Endothelial cell of umbilical vein (primary cell): ENCODE results near the gene MAPK8. TPM values are rescaled to one million over a fixed set of nuclear protein-coding genes. Genes with fewer than 3 reads are reported as not detected.

ENCODE experiments used
- BruUV-seq: library from RNA; stranded (reverse); fragments of 400-500 nt; replicated peaks from 2 replicates; lab custom pipeline; 2021; lab: Mats Ljungman, UMichigan
- CTCF ChIA-PET: fragments of 300-600, 350-600 bp; sonication (Branson Sonifier 250); formaldehyde crosslinking; loops from one replicate; lab custom pipeline; 2021; ENCODE audit warnings: antibody characterized with exemption, inconsistent platforms; lab: Charles Lee
- POLR2A ChIA-PET: fragments of 300-600, 350-600 bp; sonication (Branson Sonifier 250); formaldehyde crosslinking; loops from one replicate; lab custom pipeline; 2021; ENCODE audit warnings: antibody characterized with exemption, inconsistent platforms; lab: Charles Lee
- DNase-seq: peaks from one replicate; pipeline ENCODE4 v3.0.0-alpha.2; 2011; ENCODE audit warnings: low read depth, low spot score
- FAIRE-seq: peaks from 2 replicates; lab custom pipeline; 2011; peaks lifted over from hg19 to GRCh38; lab: Jason Lieb, UNC
- H2AFZ ChIP-seq: 2 replicates; pipeline ENCODE4 v1.6.0; 2012; ENCODE audit warnings: low read depth, low read length, control low read depth, inconsistent platforms
- H3K27ac ChIP-seq: 2 replicates; pipeline ENCODE4 v1.5.1; 2011; ENCODE audit warnings: low read depth, mild to moderate bottlenecking, control low read depth, low read length, moderate library complexity; ENCODE audit not compliant: insufficient read depth
- H3K27me3 ChIP-seq, 2 experiments: 2 replicates each; pipeline versions ENCODE4 v1.6.0 to v1.6.1; 2011; ENCODE audit warnings: low read length in 2 of 2, mixed read lengths in 1 of 2; ENCODE audit not compliant: control insufficient read depth in 2 of 2, insufficient read depth in 2 of 2
- H3K36me3 ChIP-seq, 2 experiments: 2 replicates in 1 of 2; 3 replicates in 1 of 2; pipeline ENCODE4 v1.5.1; 2011; ENCODE audit warnings: low read length in 2 of 2, mild to moderate bottlenecking in 1 of 2, moderate library complexity in 1 of 2; ENCODE audit not compliant: control insufficient read depth in 2 of 2, insufficient read depth in 2 of 2; ENCODE audit errors: extremely low read depth in 1 of 2
- H3K4me1 ChIP-seq: 3 replicates; pipeline ENCODE4 v1.5.1; 2011; ENCODE audit warnings: mild to moderate bottlenecking, low read length; ENCODE audit not compliant: control insufficient read depth, insufficient read depth; ENCODE audit errors: extremely low read depth
- H3K4me2 ChIP-seq: 2 replicates; pipeline ENCODE4 v1.6.1; 2011; ENCODE audit warnings: low read length, control low read depth, mixed read lengths; ENCODE audit not compliant: insufficient read depth
- H3K4me3 ChIP-seq, 3 experiments: fragments of 200-600 bp in 1 of 3; sonication (generic), shearing (Covaris generic) in 1 of 3; replicated peaks in 1 of 3; 2 replicates each; pipeline ENCODE4 v1.5.1; 2011 to 2016; ENCODE audit warnings: control low read depth in 3 of 3, low read length in 3 of 3, mild to moderate bottlenecking in 2 of 3, inconsistent platforms in 1 of 3, low read depth in 1 of 3, moderate library complexity in 1 of 3; ENCODE audit not compliant: insufficient read depth in 1 of 3
- H3K79me2 ChIP-seq: 2 replicates; pipeline ENCODE4 v1.6.0; 2012; ENCODE audit warnings: low read length, inconsistent platforms; ENCODE audit not compliant: control insufficient read depth, insufficient read depth
- H3K9ac ChIP-seq: replicated peaks from 2 replicates; pipeline ENCODE3; 2011; ENCODE audit warnings: low read length, control low read depth; ENCODE audit not compliant: insufficient read depth; ENCODE audit errors: extremely low read depth
- H3K9me1 ChIP-seq: replicated peaks from 3 replicates; pipeline ENCODE4 v1.6.0; 2011; ENCODE audit warnings: mild to moderate bottlenecking, low read length; ENCODE audit not compliant: control insufficient read depth, insufficient read depth; ENCODE audit errors: extremely low read depth
- H3K9me3 ChIP-seq: replicated peaks from 2 replicates; pipeline ENCODE4 v1.5.1; 2012; ENCODE audit warnings: low read length, inconsistent platforms; ENCODE audit not compliant: control insufficient read depth, insufficient read depth
- H4K20me1 ChIP-seq: replicated peaks from 2 replicates; pipeline ENCODE3; 2011; ENCODE audit warnings: mild to moderate bottlenecking, low read length; ENCODE audit not compliant: control insufficient read depth, insufficient read depth; ENCODE audit errors: extremely low read depth
- CTCF ChIP-seq, 2 donors: IDR thresholded peaks; 1 replicate in 1 of 2; 2 replicates in 1 of 2; pipeline ENCODE4 v1.5.1; 2011; ENCODE audit warnings: low read length in 2 of 2, mild to moderate bottlenecking in 2 of 2, moderate library complexity in 2 of 2, control low read depth in 1 of 2, inconsistent platforms in 1 of 2, low read depth in 1 of 2; ENCODE audit not compliant: insufficient read depth in 1 of 2; ENCODE audit errors: extremely low read depth in 1 of 2
- EZH2 ChIP-seq: IDR thresholded peaks from 2 replicates; pipeline ENCODE4 v1.6.1; 2012; ENCODE audit warnings: borderline replicate concordance, low read depth, mild to moderate bottlenecking, moderate library complexity, low read length, inconsistent platforms; ENCODE audit not compliant: severe bottlenecking
- FOS ChIP-seq: IDR thresholded peaks from 2 replicates; pipeline ENCODE4 v1.6.1; 2011; ENCODE audit warnings: mild to moderate bottlenecking, low read length, moderate library complexity, borderline replicate concordance; ENCODE audit not compliant: insufficient read depth
- GATA2 ChIP-seq: IDR thresholded peaks from 2 replicates; pipeline ENCODE4 v1.7.0; 2011; ENCODE audit warnings: low read depth, mild to moderate bottlenecking, moderate library complexity, mixed read lengths, low read length; ENCODE audit not compliant: insufficient read length, insufficient read depth
- JUN ChIP-seq: IDR thresholded peaks from 2 replicates; pipeline ENCODE4 v1.6.1; 2011; ENCODE audit warnings: borderline replicate concordance, low read depth; ENCODE audit not compliant: insufficient read length, insufficient read depth
- MAX ChIP-seq: IDR thresholded peaks from 2 replicates; pipeline ENCODE4 v1.6.1; 2011; ENCODE audit not compliant: insufficient read depth, insufficient read length
- MYC ChIP-seq: IDR thresholded peaks from one replicate; pipeline ENCODE4 v1.6.1; 2011; ENCODE audit warnings: mild to moderate bottlenecking, low read depth, low read length
- POLR2A ChIP-seq: IDR thresholded peaks from 2 replicates; pipeline ENCODE4 v1.6.1; 2012; ENCODE audit warnings: low read depth, mild to moderate bottlenecking, control low read depth, low read length
- POLR2AphosphoS5 ChIP-seq: IDR thresholded peaks from 2 replicates; pipeline ENCODE4 v1.6.1; 2012; ENCODE audit warnings: low read depth, mild to moderate bottlenecking, control low read depth, low read length, moderate library complexity; ENCODE audit not compliant: insufficient read depth
- dilution Hi-C: fragments of 300-500 bp; cut with MboI; formaldehyde crosslinking; loops from one replicate; pipeline ENCODE4 v1.15.0; 2019; ENCODE audit warnings: low sequenced_read_pairs; ENCODE audit not compliant: extremely low pct_ligation_motif_present
- intact Hi-C: fragments of 100-400 bp; cut with micrococcal nuclease; formaldehyde crosslinking; loops from one replicate; pipeline ENCODE4 v1.10.0; 2022
- polyA plus RNA-seq, 4 experiments: library from polyadenylated mRNA; depleted of rRNA in 3 of 4; stranded (reverse) in 3 of 4; unstranded in 1 of 4; fragments of >200 nt; gene quantifications; 2 replicates each; pipeline versions ENCODE4 v1.2.1 to v1.2.3, GENCODE V29; 2011 to 2012; ENCODE audit warnings: missing spikeins in 1 of 4
- total RNA-seq: library from RNA; stranded (reverse); gene quantifications from 2 replicates; pipeline ENCODE4 v1.2.3, GENCODE V29; 2021

MAPK8 gene
- total and polyA plus RNA-seq, 2 donors (not counting 3 experiments of a cell fraction or from before 2014, with no cell fraction given): 25.3 to 56.2 TPM

DNA sequence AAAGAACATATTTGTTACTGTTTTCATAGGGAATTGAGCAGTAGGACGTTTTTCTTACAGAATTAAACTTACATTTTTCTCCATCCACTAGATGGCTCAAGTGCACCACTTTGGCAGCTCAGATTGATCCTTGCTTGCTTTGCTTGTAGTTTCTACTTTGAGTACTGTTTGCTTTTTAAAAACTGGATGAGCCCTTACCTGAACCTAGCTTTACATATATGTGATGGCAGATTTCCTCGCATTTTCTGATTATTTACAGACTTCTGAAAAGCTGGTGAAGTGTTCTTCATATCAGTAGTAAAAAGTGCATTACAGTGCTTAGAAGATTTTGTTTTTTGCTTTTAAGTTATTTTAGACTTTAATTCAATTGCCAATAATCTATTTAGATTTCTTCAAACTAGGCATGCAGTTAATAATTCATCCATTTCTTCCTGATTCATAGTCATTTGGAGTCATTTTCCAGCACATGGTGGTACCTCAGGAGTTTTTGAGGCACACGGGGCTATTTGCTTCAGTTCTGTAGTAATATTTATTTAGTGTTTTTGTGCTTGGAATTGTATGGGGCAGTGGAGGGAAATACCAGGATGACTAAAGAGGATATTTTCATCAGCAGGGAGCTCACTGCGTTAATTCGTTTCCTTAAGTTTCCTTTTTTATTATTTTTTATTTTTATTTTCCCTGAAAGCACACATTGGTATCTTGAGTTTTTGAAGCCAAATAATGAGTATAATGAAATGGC, 57.3 kb downstream of the MAPK8 start:
- intact Hi-C loops: loop anchor here (1.0 to 10.0 kb wide), 10 partner anchors 37 to 1171 kb away; partner anchors contain the start of genes ERCC6 and MAPK8
- BruUV-seq: no TSS peak
- peak overlapping the region; percentile 77 for H3K27ac ChIP-seq
- H3K79me2 ChIP-seq: peaks cover 39% of the 10 kb centered on the region
- FAIRE-seq (peak; percentile 71), DNase-seq (peak; percentile 90)
- H3K27me3 ChIP-seq: no peaks in the 10 kb centered on the region
- peaks cover 41% of the 10 kb centered on the region for H3K4me1 ChIP-seq
- no peaks in the 10 kb centered on the region for H4K20me1 ChIP-seq
- dilution Hi-C loops: no loop called here
- CTCF ChIA-PET: interaction anchor here (0.6 to 7.1 kb wide), 52 partner anchors 8 to 801 kb away, joined by 3 to 327 read pairs (median 6); partner anchors contain the start of gene MAPK8
- H3K4me3 ChIP-seq: peak overlapping the region in 1 of 3 experiments; percentile 46
- POLR2A ChIA-PET: interaction anchor here (1.4 kb wide), 1 partner anchor 81 kb away, joined by 4 read pairs; no protein-coding TSS in a partner anchor
- peak overlapping the region; percentile 95 for H3K4me2 ChIP-seq
- H2AFZ ChIP-seq: no peak overlapping the region
- no peaks in the 10 kb centered on the region for H3K9me3 ChIP-seq
- no peak for TF ChIP-seq EZH2
- TF ChIP-seq FOS: peak; percentile 28
- no peak for TF ChIP-seq MYC
- TF ChIP-seq POLR2A: no peak
- TF ChIP-seq JUN: peak; percentile 17
- no peak for TF ChIP-seq POLR2AphosphoS5
- peak; percentile 45 to 47 for TF ChIP-seq CTCF (IDR thresholded peaks at IDR 0.05; ENCODE audit: extremely low read depth in 1 of 2, insufficient read depth in 1 of 2, low read depth in 1 of 2, low read length in 2 of 2)
- TF ChIP-seq GATA2: no peak
- no peak for TF ChIP-seq MAX
- no peaks in the 10 kb centered on the region for H3K36me3 ChIP-seq
- H3K9ac ChIP-seq: peak overlapping the region; percentile 71
- H3K9me1 ChIP-seq: no peaks in the 10 kb centered on the region
